Renal cortex interstitium (tissue), 15 donors: Measurements from ENCODE around the gene SDHC. TPM values are rescaled to one million over a fixed set of nuclear protein-coding genes. Genes with fewer than 3 reads are reported as not detected.
A peak's percentile ranks its signal among the peaks of the same experiment; 100 is the strongest.

Experiments used
- DNase-seq, 11 donors: peaks; one replicate each; pipeline ENCODE4 v3.0.0-alpha.2; 2013; ENCODE audit warnings: low read depth in 9 of 11, low spot score in 4 of 11; ENCODE audit errors: extremely low read depth in 1 of 11
- long read RNA-seq, 16 experiments: transcript quantifications; one replicate each; lab custom pipeline, GENCODE V29; 2026
- polyA plus RNA-seq, 3 donors: library from polyadenylated mRNA; unstranded; fragments of 120-200 nt; gene quantifications; one replicate each; pipeline ENCODE4 v1.2.1, GENCODE V29; 2013; ENCODE audit not compliant: insufficient read length in 3 of 3

The SDHC gene, protein sequence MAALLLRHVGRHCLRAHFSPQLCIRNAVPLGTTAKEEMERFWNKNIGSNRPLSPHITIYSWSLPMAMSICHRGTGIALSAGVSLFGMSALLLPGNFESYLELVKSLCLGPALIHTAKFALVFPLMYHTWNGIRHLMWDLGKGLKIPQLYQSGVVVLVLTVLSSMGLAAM
- polyA plus RNA-seq = 100 to 1,000 TPM; 257 to 303 (median 265) TPM
- long read RNA-seq, donor 1, full-length matches to known transcripts = 52 of 69 reads
- long read RNA-seq, donor 1, partial matches to known transcripts = 17 of 69 reads
- long read RNA-seq, donor 1, other reads (novel, unspliced or antisense) = 0 of 69 reads
- long read RNA-seq, donor 2, full-length matches to known transcripts = 47 of 59 reads
- long read RNA-seq, donor 2, partial matches to known transcripts = 12 of 59 reads
- long read RNA-seq, donor 2, other reads (novel, unspliced or antisense) = 0 of 59 reads
- long read RNA-seq, donor 3, full-length matches to known transcripts = 101 of 144 reads
- long read RNA-seq, donor 3, partial matches to known transcripts = 36 of 144 reads
- long read RNA-seq, donor 3, other reads (novel, unspliced or antisense) = 7 of 144 reads
- long read RNA-seq, donor 4, full-length matches to known transcripts = 49 of 106 reads
- long read RNA-seq, donor 4, partial matches to known transcripts = 45 of 106 reads
- long read RNA-seq, donor 4, other reads (novel, unspliced or antisense) = 12 of 106 reads
- long read RNA-seq, donor 5 = 0 reads
- long read RNA-seq, donor 6, full-length matches to known transcripts = 54 of 96 reads
- long read RNA-seq, donor 6, partial matches to known transcripts = 42 of 96 reads
- long read RNA-seq, donor 6, other reads (novel, unspliced or antisense) = 0 of 96 reads
- long read RNA-seq, donor 7, full-length matches to known transcripts = 69 of 89 reads
- long read RNA-seq, donor 7, partial matches to known transcripts = 20 of 89 reads
- long read RNA-seq, donor 7, other reads (novel, unspliced or antisense) = 0 of 89 reads
- long read RNA-seq, donor 8, full-length matches to known transcripts = 157 of 246 reads
- long read RNA-seq, donor 8, partial matches to known transcripts = 81 of 246 reads
- long read RNA-seq, donor 8, other reads (novel, unspliced or antisense) = 8 of 246 reads
- long read RNA-seq, donor 9, full-length matches to known transcripts = 65 of 91 reads
- long read RNA-seq, donor 9, partial matches to known transcripts = 19 of 91 reads
- long read RNA-seq, donor 9, other reads (novel, unspliced or antisense) = 7 of 91 reads
- long read RNA-seq, donor 10, full-length matches to known transcripts = 82 of 101 reads
- long read RNA-seq, donor 10, partial matches to known transcripts = 19 of 101 reads
- long read RNA-seq, donor 10, other reads (novel, unspliced or antisense) = 0 of 101 reads
- long read RNA-seq, donor 11, full-length matches to known transcripts = 44 of 49 reads
- long read RNA-seq, donor 11, partial matches to known transcripts = 5 of 49 reads
- long read RNA-seq, donor 11, other reads (novel, unspliced or antisense) = 0 of 49 reads
- long read RNA-seq, donor 12, full-length matches to known transcripts = 22 of 29 reads
- long read RNA-seq, donor 12, partial matches to known transcripts = 7 of 29 reads
- long read RNA-seq, donor 12, other reads (novel, unspliced or antisense) = 0 of 29 reads
- long read RNA-seq, donor 13, full-length matches to known transcripts = 125 of 203 reads
- long read RNA-seq, donor 13, partial matches to known transcripts = 78 of 203 reads
- long read RNA-seq, donor 13, other reads (novel, unspliced or antisense) = 0 of 203 reads
- long read RNA-seq, donor 14, full-length matches to known transcripts = 61 of 81 reads
- long read RNA-seq, donor 14, partial matches to known transcripts = 12 of 81 reads
- long read RNA-seq, donor 14, other reads (novel, unspliced or antisense) = 8 of 81 reads
- long read RNA-seq, donor 15, full-length matches to known transcripts = 34 of 46 reads
- long read RNA-seq, donor 15, partial matches to known transcripts = 12 of 46 reads
- long read RNA-seq, donor 15, other reads (novel, unspliced or antisense) = 0 of 46 reads
- long read RNA-seq, donor 16, full-length matches to known transcripts = 148 of 207 reads
- long read RNA-seq, donor 16, partial matches to known transcripts = 59 of 207 reads
- long read RNA-seq, donor 16, other reads (novel, unspliced or antisense) = 0 of 207 reads

DNA sequence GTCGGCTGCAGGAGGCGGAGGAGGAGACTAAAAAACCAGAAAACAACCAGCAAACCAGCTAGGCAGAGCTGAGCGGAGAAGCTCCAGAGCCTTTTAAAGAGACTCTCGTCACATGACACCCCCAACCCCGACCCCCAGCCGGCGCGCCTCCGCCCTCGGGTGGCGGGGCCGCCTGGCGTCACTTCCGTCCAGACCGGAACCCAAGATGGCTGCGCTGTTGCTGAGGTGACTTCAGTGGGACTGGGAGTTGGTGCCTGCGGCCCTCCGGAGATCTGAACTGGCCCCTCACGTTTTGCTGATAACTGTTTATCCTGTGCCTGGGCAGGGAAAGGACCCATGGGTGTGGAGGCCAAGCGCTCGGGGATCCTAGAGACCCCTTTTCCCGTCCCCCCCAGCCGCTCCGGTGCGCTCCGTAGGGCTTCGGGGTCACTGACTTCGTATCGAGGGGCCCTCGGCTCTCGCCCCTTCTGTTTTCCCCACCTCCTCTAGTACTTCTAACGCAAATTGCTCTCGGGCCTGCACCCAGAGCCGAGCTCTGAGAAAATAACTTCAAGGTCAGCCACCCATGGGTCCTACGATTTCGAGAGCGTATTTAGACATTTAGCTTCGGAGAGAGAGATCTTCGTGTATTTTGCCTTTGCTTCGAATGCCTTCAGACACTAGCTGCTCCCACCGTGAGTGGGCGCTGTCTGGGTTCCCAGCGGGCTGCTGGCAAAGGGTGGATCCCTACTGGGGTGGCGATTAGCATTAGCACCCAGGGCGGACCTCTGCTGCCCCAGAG is at the start of gene SDHC:
Gene SDHC, plus strand, starts transcription at position 181 of the 781 bp plus-strand sequence. Its CDS starts 25 bp downstream, at position 206.
- DNase-seq = peak; percentile 74 to 91 (median 87)

GRCh38 chr1:161265305-161265704 is 48.9 kb upstream of the SDHC start:
- no peak for DNase-seq

GRCh38 chr1:161266202-161266601 is 48.0 kb upstream of the SDHC start:
- DNase-seq = no peak

DNA sequence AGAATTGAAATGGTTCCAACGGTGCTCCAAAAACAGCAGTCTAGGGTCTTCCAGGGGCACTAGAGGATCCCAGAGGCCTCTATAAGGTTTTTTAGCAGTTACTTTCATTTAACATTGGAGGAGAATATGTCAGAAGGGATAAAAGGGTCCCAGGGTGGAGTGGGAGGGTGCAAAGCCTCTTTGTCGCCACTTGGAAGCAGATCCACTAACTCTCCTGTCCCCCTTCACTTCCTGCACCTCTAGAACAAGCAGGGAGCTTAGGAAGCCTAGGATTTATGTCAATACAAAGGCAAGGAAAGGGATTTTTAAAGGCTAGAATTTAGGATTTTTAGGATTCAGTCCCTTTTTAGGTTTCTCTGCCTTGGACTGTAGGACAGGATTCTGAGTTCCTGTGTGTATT is 47.3 kb upstream of the SDHC start:
- no peak for DNase-seq

- DNase-seq = no peak
These were observed 46.9 kb upstream of the SDHC start for GRCh38 chr1:161267321-161267720.

DNA sequence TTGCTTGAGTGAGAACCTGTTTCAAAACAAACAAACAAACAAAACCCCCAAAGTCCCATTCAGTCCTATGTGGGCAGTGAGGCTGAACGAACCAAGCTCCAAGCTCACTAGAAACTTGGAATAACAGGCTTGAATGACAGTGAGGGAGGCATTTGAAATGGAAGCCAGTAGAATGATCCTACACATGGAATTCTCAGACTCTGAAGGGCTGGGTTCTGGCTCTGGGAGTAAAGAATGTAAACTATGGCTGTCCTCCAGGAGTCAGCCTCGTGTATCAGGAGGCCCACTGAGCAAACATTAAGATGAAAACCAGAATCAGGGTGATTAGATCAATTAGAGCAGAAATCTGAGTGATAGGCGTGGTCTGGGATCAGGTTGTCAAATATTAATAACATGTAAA is 40.8 kb upstream of the SDHC start:
- no peak for DNase-seq

GRCh38 chr1:161274874-161275273 is 39.3 kb upstream of the SDHC start:
- DNase-seq = no peak

GRCh38 chr1:161282991-161283390 is 31.2 kb upstream of the SDHC start:
- no peak for DNase-seq

DNA sequence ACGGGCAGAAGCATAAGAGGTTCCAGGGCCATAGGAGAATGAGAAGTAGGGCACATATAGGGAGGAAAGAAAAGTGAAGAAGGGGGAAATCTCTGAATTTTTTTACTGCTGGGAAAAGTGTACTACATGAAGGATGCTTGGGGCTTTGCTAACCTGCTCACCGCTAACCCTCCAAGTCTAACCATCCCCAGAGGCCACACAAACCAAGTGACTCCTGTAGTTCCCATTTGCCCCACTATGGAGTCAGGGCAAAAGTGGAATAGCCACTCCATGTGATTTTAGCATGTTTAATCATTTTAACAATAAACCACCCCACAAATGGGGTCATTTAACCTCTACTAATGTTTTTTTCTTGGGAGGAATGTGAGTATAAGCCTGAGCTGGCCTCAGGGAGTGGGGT is 29.1 kb upstream of the SDHC start:
- DNase-seq = no peak

GRCh38 chr1:161285521-161285920 is 28.7 kb upstream of the SDHC start:
- DNase-seq = no peak

DNA sequence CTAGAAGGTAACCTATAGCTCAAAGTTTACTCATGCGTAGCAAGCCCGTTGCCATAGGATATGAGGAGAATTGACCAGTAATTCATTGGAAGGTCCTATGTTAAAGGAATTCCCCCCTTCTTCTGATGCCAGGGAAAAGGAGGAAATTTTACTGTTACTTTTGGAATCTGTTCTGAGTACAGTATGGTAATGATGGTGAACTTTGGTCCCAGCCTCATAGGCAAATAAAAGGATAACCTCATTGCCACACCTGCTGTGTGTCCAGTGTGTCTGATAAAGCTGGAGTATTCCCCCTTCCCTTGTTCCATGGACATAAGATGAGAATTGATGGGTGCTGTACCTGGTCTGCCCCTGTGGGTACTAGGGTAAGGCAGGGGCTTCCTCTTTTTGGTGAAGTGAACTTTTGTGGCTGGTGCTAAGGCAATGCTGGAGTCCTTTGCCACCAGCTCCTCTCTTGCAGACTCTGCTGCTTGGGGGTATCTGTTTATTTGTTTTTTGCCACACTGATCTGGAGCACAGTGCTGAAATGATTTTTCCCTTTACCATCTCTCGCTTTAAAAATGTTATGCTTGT is 26.6 kb upstream of the SDHC start:
- DNase-seq = no peak

DNA sequence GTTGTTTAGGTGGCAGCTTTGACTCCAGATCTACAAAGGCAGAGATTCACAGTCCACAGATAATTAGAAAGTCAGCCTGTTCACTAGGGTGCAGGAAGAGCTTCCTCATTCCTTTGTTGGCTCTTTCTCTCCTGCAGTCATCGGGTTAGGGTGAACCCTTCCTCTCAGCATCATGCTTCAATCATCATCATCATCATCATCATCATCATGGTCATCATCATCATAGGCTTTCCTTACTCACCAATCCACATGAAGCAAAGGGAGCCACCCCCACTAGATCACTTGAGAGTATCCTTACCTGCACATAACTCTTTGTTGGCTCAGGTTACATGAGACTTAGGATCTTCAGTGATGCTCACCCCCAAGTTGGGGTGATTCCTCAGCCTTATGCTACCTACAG is 23.4 kb upstream of the SDHC start:
- no peak for DNase-seq

DNA sequence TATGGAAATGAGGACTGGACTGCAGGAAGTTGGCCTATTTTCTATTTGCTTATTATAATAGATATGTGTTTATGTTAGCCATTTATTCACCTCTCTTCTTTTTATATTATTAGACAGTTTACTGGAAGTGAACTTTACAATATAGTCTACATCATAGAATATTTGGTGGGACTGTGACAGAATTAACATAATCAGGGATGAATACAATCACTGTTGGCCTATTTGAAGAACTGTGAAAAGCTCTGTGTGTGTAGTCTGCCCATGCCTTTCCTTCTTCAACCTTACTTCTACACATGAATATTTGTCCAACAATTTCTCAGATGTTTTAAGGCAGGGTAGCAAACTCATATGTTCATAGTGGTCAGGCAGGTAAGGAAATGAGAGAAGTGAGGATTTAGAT is 16.8 kb upstream of the SDHC start:
- DNase-seq = no peak

DNA sequence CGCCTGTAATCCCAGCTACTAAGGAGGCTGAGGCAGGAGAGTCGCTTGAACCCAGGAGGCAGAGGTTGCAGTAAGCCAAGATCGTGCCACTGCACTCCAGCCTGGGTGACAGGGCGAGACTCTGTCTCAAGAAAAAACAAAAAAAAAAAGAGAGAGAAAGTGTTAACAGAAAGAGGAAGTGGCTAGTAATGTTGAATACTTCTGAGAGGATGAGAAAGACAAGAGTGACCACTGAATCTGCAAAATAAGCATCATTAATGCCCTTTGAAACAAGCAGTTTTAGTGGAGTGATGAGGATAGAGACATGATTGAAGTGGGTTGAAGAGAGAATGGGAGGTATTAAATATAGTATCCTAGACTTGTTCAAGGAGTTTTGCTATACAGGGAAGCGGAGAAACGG is 16.1 kb upstream of the SDHC start:
- DNase-seq = no peak

GRCh38 chr1:161299347-161299746 is 14.8 kb upstream of the SDHC start:
- DNase-seq = no peak

GRCh38 chr1:161300478-161300877 is 13.7 kb upstream of the SDHC start:
- no peak for DNase-seq
